Activated naive CD8-positive, alpha-beta T cell (primary cell): ENCODE results near the gene NUAK2.
A peak's percentile ranks its signal among the peaks of the same experiment; 100 is the strongest.

Experiments used
- H3K27ac Mint-ChIP-seq: one replicate; pipeline ENCODE4 v1.8.0; 2021; ENCODE audit warnings: mixed read lengths
- H3K27me3 Mint-ChIP-seq: one replicate; pipeline ENCODE4 v1.8.0; 2021; ENCODE audit warnings: mixed read lengths
- H3K36me3 Mint-ChIP-seq: one replicate; pipeline ENCODE4 v1.8.0; 2021; ENCODE audit warnings: mixed read lengths
- H3K4me1 Mint-ChIP-seq: one replicate; pipeline ENCODE4 v1.8.0; 2021; ENCODE audit warnings: low read depth, mixed read lengths
- H3K4me3 Mint-ChIP-seq: one replicate; pipeline ENCODE4 v1.8.0; 2021; ENCODE audit warnings: mild to moderate bottlenecking, mixed read lengths
- H3K9me3 Mint-ChIP-seq: one replicate; pipeline ENCODE4 v1.8.0; 2021; ENCODE audit warnings: low read depth, mixed read lengths

Gene NUAK2

DNA sequence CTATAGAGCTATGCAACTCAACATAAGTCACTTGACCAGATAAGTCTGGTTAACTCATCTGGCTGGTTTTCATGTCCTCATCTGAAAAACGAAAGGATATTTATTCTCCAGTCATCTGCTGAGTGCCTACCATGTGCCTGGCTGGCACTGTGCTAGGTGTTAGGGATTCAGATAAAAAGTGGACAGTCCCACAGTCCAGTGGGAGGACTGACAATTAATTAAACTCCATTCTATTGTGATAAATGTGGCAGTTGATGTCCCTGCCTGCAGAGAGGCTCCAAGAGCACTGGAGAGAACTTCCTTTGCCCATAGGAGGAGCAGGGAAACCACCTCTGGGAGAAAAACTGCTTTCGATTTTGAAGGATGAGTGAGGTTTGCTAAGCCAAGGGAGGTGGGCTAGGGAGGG, 5.4 kb downstream of the NUAK2 start:
- Mint-ChIP-seq H3K27ac (peak overlapping the region; percentile 92), H3K27me3 (no peaks in the 10 kb centered on the region), H3K9me3 (no peaks in the 10 kb centered on the region), H3K4me1 (peaks cover 96% of the 10 kb centered on the region), H3K36me3 (no peaks in the 10 kb centered on the region), H3K4me3 (peak overlapping the region; percentile 81)

- Mint-ChIP-seq H3K4me1 (peaks cover 97% of the 10 kb centered on the region), H3K36me3 (peaks cover 4% of the 10 kb centered on the region), H3K4me3 (peak overlapping the region; percentile 89), H3K27ac (peak overlapping the region; percentile 98), H3K27me3 (no peaks in the 10 kb centered on the region), H3K9me3 (no peaks in the 10 kb centered on the region)
Measured at GRCh38 chr1:205315008-205315618, 6.4 kb downstream of the NUAK2 start.

DNA sequence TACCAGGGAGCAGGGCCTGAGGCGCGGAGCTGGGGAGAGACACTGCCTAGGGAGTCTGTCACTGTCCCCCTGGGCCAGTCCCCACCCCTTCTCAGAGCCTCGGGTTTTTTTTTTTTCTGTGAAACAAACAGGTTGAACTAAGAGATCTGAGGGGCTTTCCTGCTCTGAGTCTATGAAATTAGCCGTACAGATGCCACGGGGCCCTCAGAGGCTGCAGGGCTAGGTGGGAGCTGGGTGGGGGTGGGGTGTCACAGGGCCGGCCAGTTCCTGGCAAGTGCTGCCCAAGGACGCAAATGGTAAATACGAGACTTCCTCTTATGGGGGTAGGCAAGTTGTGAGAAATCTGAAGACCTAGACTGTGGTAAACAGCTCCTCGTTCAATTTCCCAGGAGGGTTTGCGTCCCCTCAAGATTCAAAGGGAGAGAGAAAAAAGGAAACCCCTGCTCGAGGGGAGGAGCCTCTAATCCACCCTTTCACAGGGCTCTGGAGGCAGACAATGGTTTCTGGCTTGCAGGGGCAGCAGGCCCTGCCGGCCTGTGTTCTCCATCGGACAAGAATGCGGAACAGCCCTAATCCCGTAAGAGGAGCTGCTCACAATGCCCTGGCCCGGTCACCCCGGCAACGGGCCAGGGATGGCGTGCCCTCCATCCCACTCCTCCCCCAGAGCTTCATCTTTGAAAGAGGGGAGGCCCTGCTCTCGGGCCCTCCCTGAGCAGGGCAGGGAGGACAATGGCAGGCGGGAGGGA, 7.8 kb downstream of the NUAK2 start:
- H3K9me3 Mint-ChIP-seq: no peaks in the 10 kb centered on the region

GRCh38 chr1:205312866-205313562, 8.5 kb downstream of the NUAK2 start:
- peak overlapping the region; percentile 89 for H3K4me3 Mint-ChIP-seq
- H3K36me3 Mint-ChIP-seq: peaks cover 5% of the 10 kb centered on the region
- H3K27me3 Mint-ChIP-seq: no peaks in the 10 kb centered on the region
- no peaks in the 10 kb centered on the region for H3K9me3 Mint-ChIP-seq
- H3K4me1 Mint-ChIP-seq: peaks cover 92% of the 10 kb centered on the region
- peak overlapping the region; percentile 98 for H3K27ac Mint-ChIP-seq

More for the DNA sequence above, 7.8 kb downstream of the NUAK2 start:
- peak overlapping the region; percentile 89 for H3K4me3 Mint-ChIP-seq
- peaks cover 94% of the 10 kb centered on the region for H3K4me1 Mint-ChIP-seq
- peak overlapping the region; percentile 98 for H3K27ac Mint-ChIP-seq
- no peaks in the 10 kb centered on the region for H3K27me3 Mint-ChIP-seq
- H3K36me3 Mint-ChIP-seq: peaks cover 4% of the 10 kb centered on the region

DNA sequence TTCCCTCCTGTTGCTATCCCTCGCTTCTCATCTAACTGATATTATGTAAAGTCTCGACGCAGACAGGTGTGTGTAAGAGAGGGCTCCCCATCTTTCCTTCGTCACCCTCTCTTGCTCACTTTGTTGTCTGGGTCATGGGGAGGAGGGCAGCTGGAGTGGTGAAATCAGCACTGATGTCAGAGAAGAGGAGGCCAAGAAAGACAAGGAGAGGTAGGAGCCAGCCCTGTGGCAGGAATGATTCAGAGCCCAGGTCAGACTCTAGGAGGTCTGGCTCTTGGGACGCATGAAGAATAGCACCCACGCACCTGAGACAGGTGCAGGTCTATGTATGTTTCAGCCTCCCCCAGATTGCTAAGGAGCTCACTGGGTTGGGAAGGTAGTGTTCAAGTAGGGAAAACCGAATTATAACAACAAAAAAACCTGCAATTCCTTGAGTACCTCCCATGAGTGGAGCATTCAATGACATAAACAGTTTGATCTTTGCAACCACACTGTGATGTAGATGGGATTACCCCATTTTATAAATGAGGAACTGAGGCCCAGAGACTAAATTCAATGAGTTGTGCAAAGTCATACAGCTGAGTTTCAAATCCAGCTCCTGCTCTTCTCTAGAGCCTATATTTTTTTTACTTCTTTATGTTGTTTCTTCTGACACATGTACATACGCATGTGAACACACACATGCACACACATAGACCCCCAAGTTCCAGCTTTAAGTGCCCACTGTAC, 10.4 kb downstream of the NUAK2 start:
- H3K9me3 Mint-ChIP-seq: no peaks in the 10 kb centered on the region
- peaks cover 7% of the 10 kb centered on the region for H3K36me3 Mint-ChIP-seq
- H3K27ac Mint-ChIP-seq: peak overlapping the region; percentile 98
- H3K4me1 Mint-ChIP-seq: peaks cover 89% of the 10 kb centered on the region
- H3K4me3 Mint-ChIP-seq: no peak overlapping the region
- H3K27me3 Mint-ChIP-seq: no peaks in the 10 kb centered on the region

GRCh38 chr1:205309741-205310140, 11.8 kb downstream of the NUAK2 start:
- Mint-ChIP-seq H3K9me3 (no peaks in the 10 kb centered on the region), H3K36me3 (peaks cover 11% of the 10 kb centered on the region), H3K4me3 (no peak overlapping the region), H3K27ac (peak overlapping the region; percentile 41), H3K4me1 (peaks cover 87% of the 10 kb centered on the region), H3K27me3 (no peaks in the 10 kb centered on the region)

- Mint-ChIP-seq H3K9me3 (no peaks in the 10 kb centered on the region), H3K4me3 (no peak overlapping the region), H3K4me1 (peaks cover 68% of the 10 kb centered on the region), H3K27ac (peak overlapping the region; percentile 81), H3K27me3 (no peaks in the 10 kb centered on the region), H3K36me3 (peaks cover 17% of the 10 kb centered on the region)
Measured at GRCh38 chr1:205306929-205307566, 14.5 kb downstream of the NUAK2 start.

GRCh38 chr1:205304695-205305070, 16.9 kb downstream of the NUAK2 start:
- H3K4me3 Mint-ChIP-seq: no peak overlapping the region
- no peaks in the 10 kb centered on the region for H3K27me3 Mint-ChIP-seq

GRCh38 chr1:205304046-205304694, 17.4 kb downstream of the NUAK2 start:
- Mint-ChIP-seq H3K36me3 (peaks cover 15% of the 10 kb centered on the region), H3K4me1 (peaks cover 52% of the 10 kb centered on the region), H3K27ac (peak overlapping the region; percentile 85)

More at GRCh38 chr1:205304695-205305070, 16.9 kb downstream of the NUAK2 start:
- peak overlapping the region; percentile 85 for H3K27ac Mint-ChIP-seq
- H3K36me3 Mint-ChIP-seq: peaks cover 15% of the 10 kb centered on the region
- peaks cover 55% of the 10 kb centered on the region for H3K4me1 Mint-ChIP-seq
- H3K9me3 Mint-ChIP-seq: no peaks in the 10 kb centered on the region

DNA sequence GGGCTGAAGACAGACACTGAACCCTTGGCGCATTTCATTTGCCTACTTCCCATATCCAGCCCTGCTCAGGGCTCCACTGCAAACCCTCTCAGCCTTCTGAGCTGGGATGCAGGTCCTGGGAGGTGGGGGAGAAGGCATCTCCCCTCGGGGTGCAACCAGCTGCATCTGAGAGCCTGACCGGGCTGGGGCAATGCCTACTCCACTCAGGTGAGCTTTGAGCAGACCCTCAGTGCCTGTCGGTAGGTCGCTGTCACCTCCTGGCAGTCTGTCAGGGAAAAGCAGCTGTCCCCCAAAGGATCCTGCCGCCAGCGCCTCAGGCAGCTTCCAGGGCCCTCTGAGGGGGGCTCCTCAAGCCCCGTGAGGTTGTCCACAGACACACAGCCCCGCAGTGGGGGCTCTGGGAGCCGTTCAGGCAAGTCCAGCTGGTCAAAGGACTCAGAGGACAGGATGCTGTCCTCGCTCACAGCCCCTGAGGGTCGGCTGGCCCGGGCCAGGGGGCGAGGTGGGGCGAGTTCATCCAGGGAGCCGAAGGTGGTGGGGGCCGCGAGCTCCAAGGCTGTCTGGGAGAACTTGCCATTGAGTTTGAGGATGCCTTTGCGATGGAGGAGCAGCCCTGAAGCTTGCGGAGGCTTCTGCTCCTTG, 18.2 kb downstream of the NUAK2 start:
- H3K4me1 Mint-ChIP-seq: peaks cover 53% of the 10 kb centered on the region

More at GRCh38 chr1:205304046-205304694, 17.4 kb downstream of the NUAK2 start:
- no peaks in the 10 kb centered on the region for H3K9me3 Mint-ChIP-seq
- no peaks in the 10 kb centered on the region for H3K27me3 Mint-ChIP-seq
- no peak overlapping the region for H3K4me3 Mint-ChIP-seq

DNA sequence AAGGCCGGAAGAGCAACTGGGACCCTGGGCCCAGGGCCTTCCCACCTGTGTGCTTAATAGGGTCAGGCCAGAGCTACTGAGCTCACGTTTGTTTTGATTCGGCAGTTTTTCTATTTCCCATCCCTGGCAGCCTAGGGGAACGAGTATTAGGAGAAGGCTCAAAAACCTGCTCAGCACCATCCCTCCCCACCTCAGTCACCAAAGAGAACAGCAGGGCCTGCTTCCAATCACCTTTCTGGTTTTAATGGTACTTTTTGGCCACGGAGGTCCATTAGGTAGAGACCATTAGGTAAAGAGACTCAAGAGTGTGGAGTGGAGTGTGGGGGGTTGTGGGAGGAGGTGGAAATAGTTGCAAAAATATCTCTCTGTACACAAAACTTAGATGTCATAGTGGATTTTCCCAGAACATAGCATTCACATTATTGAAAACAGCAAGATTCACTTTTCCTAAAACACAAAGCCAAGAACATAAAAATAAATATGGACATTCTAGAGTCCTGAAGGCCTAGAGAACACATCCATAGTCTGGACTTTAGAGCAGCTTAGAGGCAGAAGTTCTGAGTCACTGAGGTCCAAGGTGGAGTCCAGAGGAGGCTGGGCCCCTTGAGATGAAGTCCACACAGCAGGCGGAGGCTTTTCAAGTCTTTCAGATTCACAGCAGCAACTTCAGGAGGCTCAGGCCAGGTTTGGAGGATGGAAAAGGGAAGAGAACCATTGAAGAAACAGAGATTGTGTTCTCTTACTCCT, 19.5 kb downstream of the NUAK2 start:
- no peak overlapping the region for H3K4me3 Mint-ChIP-seq
- H3K36me3 Mint-ChIP-seq: peaks cover 13% of the 10 kb centered on the region
- H3K27ac Mint-ChIP-seq: peak overlapping the region; percentile 84
- H3K9me3 Mint-ChIP-seq: no peaks in the 10 kb centered on the region
- H3K4me1 Mint-ChIP-seq: peaks cover 55% of the 10 kb centered on the region
- no peaks in the 10 kb centered on the region for H3K27me3 Mint-ChIP-seq

More for the DNA sequence above, 18.2 kb downstream of the NUAK2 start:
- H3K27me3 Mint-ChIP-seq: no peaks in the 10 kb centered on the region
- peaks cover 15% of the 10 kb centered on the region for H3K36me3 Mint-ChIP-seq
- H3K4me3 Mint-ChIP-seq: no peak overlapping the region
- H3K27ac Mint-ChIP-seq: no peak overlapping the region
- H3K9me3 Mint-ChIP-seq: no peaks in the 10 kb centered on the region

DNA sequence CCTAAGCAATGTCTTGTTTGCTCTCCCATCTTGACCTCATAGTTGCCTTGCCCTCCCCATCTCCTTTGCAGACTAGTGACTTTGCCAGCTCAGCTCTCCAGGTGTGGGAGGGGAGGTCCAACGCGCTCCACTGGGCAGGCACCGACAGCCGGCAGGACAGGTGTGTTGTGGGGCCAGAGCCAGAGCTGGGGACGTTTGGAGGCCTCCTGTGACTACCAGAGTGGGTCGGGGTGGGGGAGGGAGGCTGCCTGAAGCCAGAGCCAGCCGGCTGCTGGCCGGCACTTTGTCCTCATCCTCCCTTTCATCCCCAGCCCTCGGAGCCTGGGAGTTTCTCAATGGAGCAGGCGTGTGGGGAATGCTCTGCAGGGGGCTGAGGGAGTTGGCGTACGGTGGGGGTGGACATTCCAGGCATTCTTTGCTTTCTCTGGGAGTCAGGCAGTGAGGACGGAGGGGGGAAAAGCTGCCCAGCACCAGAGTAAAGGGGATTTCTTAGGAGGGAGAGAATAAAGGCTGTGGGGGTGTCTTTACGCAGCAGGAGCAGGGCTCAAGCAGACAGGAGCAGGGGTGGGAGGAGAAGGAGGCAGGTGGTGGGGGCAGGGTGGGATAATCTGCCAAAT, 20.2 kb downstream of the NUAK2 start:
- Mint-ChIP-seq H3K4me3 (no peak overlapping the region), H3K9me3 (no peaks in the 10 kb centered on the region), H3K36me3 (peaks cover 13% of the 10 kb centered on the region), H3K27me3 (no peaks in the 10 kb centered on the region), H3K4me1 (peaks cover 55% of the 10 kb centered on the region), H3K27ac (no peak overlapping the region)

GRCh38 chr1:205300149-205300548, 21.4 kb downstream of the NUAK2 start:
- H3K4me1 Mint-ChIP-seq: peaks cover 57% of the 10 kb centered on the region
- H3K9me3 Mint-ChIP-seq: no peaks in the 10 kb centered on the region
- no peak overlapping the region for H3K4me3 Mint-ChIP-seq
- H3K27me3 Mint-ChIP-seq: no peaks in the 10 kb centered on the region
- no peak overlapping the region for H3K27ac Mint-ChIP-seq
- H3K36me3 Mint-ChIP-seq: peaks cover 12% of the 10 kb centered on the region
